VCaP (cell line): Measurements from ENCODE around the gene FAM234B.

Source experiments
- H3K27ac ChIP-seq: fragments of 450-650 bp; 2 replicates; pipeline ENCODE4 v1.5.1; 2017
- TF ChIP-seq, protein P1 (sequence below): fragments of 450-650 bp; conservative IDR thresholded peaks from 2 replicates; pipeline ENCODE4 v1.5.1; 2017; ENCODE audit warnings: mild to moderate bottlenecking, moderate library complexity

Gene FAM234B, protein sequence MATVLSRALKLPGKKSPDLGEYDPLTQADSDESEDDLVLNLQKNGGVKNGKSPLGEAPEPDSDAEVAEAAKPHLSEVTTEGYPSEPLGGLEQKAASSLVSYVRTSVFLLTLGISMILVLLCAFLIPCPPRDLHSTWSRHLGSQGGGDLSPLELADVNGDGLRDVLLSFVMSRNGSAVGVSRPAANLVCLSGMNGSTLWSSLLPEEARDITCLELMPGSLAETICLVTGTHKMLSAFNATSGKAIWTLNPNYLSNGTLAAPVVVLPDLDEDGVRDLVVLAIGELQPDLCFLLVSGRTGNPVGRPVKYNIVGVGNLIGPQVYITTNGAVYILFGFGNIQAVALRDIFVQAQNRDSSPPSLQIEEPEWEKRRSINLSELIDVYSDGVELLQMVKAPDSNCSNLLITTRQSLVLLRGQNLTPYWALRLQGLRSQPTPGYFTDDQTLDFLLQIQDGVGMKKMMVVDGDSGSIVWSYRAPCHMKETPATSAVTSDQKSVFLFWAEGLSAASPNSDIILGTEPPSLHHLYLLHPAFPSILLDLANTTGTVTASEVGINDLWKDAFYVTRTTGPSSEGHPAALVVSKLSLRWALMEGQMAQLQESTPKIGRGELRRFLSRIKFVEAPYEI

DNA sequence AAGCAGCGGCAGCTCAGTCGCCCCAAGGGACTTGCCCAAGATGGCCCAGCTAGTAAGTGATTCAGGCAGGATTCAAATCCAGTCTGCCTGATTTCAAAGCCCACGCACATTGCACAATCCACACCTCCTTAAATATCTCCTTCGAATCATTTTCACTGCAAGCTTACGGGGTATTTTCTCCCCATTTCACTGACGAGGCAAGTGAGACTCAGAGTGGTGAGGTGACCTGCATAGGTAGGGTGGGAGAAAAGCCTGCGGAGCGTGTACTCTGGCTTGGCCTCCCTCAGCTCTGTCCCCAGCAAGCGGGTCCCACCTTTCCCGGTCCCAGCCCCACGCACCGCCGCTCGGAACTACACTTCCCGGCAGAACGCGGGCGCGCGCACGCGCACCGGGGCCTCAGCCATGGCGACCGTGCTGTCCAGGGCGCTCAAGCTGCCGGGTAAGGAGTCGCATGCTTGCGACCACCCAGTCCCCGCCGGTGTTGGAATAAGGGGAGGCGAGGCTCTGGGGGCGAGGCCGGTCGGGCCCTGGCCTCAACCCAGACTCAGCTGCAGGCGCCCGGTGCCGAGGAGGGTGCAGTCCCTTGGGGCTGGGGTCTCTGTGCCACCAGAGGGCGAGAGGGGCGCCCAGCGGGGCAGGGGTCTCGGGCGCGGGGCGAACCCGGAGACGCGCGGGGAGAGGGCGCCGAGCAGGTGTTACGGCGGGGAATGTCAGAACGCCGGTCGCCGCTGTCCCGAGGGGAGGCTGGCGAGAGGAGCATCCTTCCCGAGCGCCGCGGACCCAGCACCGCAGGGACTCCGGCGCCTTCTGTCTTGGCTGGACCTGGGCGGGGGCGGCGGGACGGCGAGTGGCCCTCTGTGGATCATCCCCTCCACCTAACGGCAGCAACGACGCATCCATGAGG lies at the start of gene FAM234B:
FAM234B (plus strand) TSS at position 380 of the 904 bp plus-strand sequence; CDS start at position 403, 23 bp downstream.
- H3K27ac ChIP-seq = peak within 1 kb of the TSS; percentile 85
- TF ChIP-seq, protein P1, sequence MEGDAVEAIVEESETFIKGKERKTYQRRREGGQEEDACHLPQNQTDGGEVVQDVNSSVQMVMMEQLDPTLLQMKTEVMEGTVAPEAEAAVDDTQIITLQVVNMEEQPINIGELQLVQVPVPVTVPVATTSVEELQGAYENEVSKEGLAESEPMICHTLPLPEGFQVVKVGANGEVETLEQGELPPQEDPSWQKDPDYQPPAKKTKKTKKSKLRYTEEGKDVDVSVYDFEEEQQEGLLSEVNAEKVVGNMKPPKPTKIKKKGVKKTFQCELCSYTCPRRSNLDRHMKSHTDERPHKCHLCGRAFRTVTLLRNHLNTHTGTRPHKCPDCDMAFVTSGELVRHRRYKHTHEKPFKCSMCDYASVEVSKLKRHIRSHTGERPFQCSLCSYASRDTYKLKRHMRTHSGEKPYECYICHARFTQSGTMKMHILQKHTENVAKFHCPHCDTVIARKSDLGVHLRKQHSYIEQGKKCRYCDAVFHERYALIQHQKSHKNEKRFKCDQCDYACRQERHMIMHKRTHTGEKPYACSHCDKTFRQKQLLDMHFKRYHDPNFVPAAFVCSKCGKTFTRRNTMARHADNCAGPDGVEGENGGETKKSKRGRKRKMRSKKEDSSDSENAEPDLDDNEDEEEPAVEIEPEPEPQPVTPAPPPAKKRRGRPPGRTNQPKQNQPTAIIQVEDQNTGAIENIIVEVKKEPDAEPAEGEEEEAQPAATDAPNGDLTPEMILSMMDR = peak; percentile 55

DNA sequence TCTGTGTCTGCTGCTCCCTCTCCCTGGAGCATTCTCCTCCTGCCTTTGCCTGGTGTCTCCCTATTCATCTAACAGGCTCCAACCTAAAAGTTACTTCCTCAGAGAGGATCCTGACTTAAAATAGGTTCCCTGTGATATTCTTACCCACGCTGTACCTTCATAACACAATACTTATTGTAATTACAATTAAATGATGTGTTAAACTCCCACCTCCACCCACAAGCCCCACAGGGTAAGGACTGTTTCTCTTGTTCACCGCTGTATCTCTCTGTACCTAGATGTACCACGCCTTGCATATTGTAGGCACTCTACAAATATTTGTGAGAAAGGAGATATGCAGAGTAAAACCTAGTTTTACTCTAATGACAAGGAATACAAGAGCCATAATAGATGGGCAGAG lies 49.1 kb upstream of the FAM234B start:
- H3K27ac ChIP-seq = no peak overlapping the region
- TF ChIP-seq, protein P1 = no peak

DNA sequence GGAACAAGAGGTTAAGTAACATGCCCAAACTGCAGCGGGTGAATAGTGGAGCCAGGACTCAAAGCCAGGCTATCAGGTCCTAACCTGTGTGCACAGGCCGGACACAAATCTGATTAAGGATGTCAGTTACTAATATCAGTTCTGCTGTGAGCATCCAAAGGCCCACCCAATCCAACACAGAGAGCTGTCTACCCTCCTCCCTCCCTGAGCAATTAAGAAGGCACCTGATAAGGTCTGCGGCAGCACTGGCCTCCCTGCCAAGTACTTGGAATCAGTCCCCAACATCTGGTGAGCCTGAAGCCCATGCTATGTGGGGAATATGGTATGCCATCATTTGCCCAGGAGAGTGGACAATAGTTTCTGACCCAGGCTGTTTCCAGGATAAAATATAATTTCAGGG lies 48.0 kb upstream of the FAM234B start:
- TF ChIP-seq, protein P1 = no peak
- H3K27ac ChIP-seq = no peak overlapping the region

DNA sequence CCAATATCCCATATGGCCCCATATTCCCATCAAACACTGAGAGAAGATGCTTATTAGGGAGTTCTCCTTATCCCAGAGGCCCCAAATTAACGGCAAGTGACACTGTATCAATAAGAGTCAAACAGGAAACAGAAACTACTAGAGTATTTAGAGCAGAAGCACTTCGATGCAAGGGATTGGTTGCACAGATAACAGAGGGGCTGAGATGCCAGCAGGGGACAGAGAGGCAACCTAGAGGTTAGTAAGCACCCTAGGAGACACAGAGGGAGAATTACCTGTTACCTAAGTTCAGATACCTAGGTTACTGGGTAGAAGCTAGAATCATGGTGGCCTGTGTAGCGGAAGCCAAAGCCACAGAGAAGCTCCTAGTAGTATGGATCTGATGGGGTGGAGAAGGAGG lies 47.0 kb upstream of the FAM234B start:
- TF ChIP-seq, protein P1 = no peak
- H3K27ac ChIP-seq = no peak overlapping the region; the same call in 1 of the 2 replicates

DNA sequence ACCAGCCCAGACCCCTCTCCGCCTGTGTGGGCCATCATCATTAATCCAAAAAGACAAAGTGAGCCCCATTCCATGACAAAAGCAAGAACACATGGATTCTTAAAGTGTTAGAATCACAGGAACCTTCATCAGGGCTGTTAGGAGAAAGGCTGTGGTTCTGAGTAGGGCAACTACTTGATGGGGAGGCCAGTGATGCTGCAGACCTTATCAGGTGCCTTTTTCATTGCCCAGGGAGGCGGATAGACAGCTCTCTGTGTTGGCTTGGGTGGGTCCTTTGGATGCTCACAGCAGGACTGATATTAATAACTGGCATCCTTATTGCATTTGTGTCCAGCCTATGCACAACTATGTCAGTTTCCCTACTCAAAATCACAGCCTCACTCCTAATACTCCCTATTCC lies 46.4 kb upstream of the FAM234B start:
- TF ChIP-seq, protein P1 = no peak
- H3K27ac ChIP-seq = no peak overlapping the region; the same call in 1 of the 2 replicates

DNA sequence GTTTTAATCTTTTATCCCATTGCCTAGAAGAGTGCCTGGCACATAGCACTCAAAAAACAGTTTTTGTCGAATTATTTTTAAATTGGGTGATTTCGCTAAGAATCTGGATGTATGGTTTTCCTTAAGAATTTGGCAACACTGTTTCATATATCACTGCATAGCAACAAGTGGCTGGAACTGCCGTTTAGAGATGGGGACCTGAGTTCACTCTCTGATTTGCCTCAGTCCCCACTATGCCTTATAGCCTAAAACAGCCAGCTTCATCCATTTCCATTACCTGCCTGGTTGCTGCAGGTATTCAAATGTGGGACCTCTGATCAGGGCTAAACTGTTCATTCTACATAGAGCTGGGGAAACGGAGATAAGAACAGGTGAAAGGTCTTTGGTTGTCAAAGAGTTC lies 45.9 kb upstream of the FAM234B start:
- TF ChIP-seq, protein P1 = no peak
- no peak overlapping the region for H3K27ac ChIP-seq
